Cardiac muscle cell (in vitro differentiated cells and primary cell): ENCODE measurements around the gene MAU2. TPM values are rescaled to one million over a fixed set of nuclear protein-coding genes. Genes with fewer than 3 reads are reported as not detected.

Experiments
- DNase-seq, 2 donors: peaks; one replicate each; pipeline versions ENCODE4 v3.0.0 to v3.0.0-alpha.2; 2010 to 2017; ENCODE audit warnings: low read depth in 1 of 2, low spot score in 1 of 2
- H3K27ac ChIP-seq: fragments of 200-600 bp; sonication (generic); 2 replicates; pipeline ENCODE4 v1.5.1; 2016
- H3K27me3 ChIP-seq: fragments of 200-600 bp; sonication (generic); 2 replicates; pipeline ENCODE4 v1.6.0; 2016; ENCODE audit warnings: control low read depth
- H3K36me3 ChIP-seq: fragments of 200-600 bp; sonication (generic); 2 replicates; pipeline ENCODE4 v1.5.1; 2016; ENCODE audit warnings: control low read depth
- H3K4me1 ChIP-seq: fragments of 200-600 bp; sonication (generic); 2 replicates; pipeline ENCODE4 v1.8.1; 2017; ENCODE audit warnings: low read depth, mild to moderate bottlenecking, mixed run types
- H3K4me3 ChIP-seq: fragments of 200-600 bp; sonication (generic); 2 replicates; pipeline ENCODE4 v1.5.1; 2016; ENCODE audit warnings: mild to moderate bottlenecking
- H3K9me3 ChIP-seq: fragments of 200-600 bp; sonication (generic); 2 replicates; pipeline ENCODE4 v1.5.1; 2017; ENCODE audit warnings: low read depth, mild to moderate bottlenecking, control low read depth
- CTCF ChIP-seq: IDR thresholded peaks from 2 replicates; pipeline ENCODE4 v1.5.1; 2012; ENCODE audit warnings: low read depth, mild to moderate bottlenecking, low read length
- polyA plus RNA-seq: library from polyadenylated mRNA; unstranded; fragments of >200 nt; fragmentation: Nextera tagmentation; extraction: Ambion mirVana; gene quantifications from 2 replicates; pipeline ENCODE4 v1.2.1, GENCODE V29; 2016
- total RNA-seq: library from RNA; depleted of rRNA; stranded (reverse); fragments of >200 nt; gene quantifications from 2 replicates; pipeline ENCODE4 v1.2.3, GENCODE V29; 2016

The MAU2 gene
- total and polyA plus RNA-seq, 2 experiments from 2014 or later: 43.6 to 78.5 TPM

- no peak for DNase-seq
- no peak for TF ChIP-seq CTCF
- no peak overlapping the region for H3K4me3 ChIP-seq
- no peak overlapping the region for H3K27ac ChIP-seq
- H3K36me3 ChIP-seq: peaks cover 45% of the 10 kb centered on the region
- no peaks in the 10 kb centered on the region for H3K27me3 ChIP-seq
- H3K4me1 ChIP-seq: no peaks in the 10 kb centered on the region
- H3K9me3 ChIP-seq: no peaks in the 10 kb centered on the region
Measured at GRCh38 chr19:19352823-19353222, 32.2 kb downstream of the MAU2 start.

GRCh38 chr19:19354007-19354406, 33.4 kb downstream of the MAU2 start:
- DNase-seq: no peak
- H3K36me3 ChIP-seq: peaks cover 39% of the 10 kb centered on the region
- no peak for TF ChIP-seq CTCF

GRCh38 chr19:19354932-19355331, 34.3 kb downstream of the MAU2 start:
- Histone ChIP-seq H3K27me3 (no peaks in the 10 kb centered on the region), H3K27ac (no peak overlapping the region), H3K4me3 (no peak overlapping the region), H3K4me1 (no peaks in the 10 kb centered on the region), H3K9me3 (no peaks in the 10 kb centered on the region), H3K36me3 (peaks cover 35% of the 10 kb centered on the region)
- DNase-seq: no peak
- TF ChIP-seq CTCF: no peak

More at GRCh38 chr19:19354007-19354406, 33.4 kb downstream of the MAU2 start:
- no peaks in the 10 kb centered on the region for H3K4me1 ChIP-seq
- H3K4me3 ChIP-seq: no peak overlapping the region
- H3K27me3 ChIP-seq: no peaks in the 10 kb centered on the region
- no peaks in the 10 kb centered on the region for H3K9me3 ChIP-seq
- no peak overlapping the region for H3K27ac ChIP-seq

- H3K9me3 ChIP-seq: no peaks in the 10 kb centered on the region
- peaks cover 35% of the 10 kb centered on the region for H3K36me3 ChIP-seq
- no peak for DNase-seq
- H3K27ac ChIP-seq: no peak overlapping the region
- no peaks in the 10 kb centered on the region for H3K27me3 ChIP-seq
- no peaks in the 10 kb centered on the region for H3K4me1 ChIP-seq
- H3K4me3 ChIP-seq: no peak overlapping the region
- TF ChIP-seq CTCF: no peak
Measured at GRCh38 chr19:19355606-19356139, 35.0 kb downstream of the MAU2 start.

GRCh38 chr19:19356500-19356899, 35.9 kb downstream of the MAU2 start:
- H3K36me3 ChIP-seq: peaks cover 32% of the 10 kb centered on the region
- H3K27ac ChIP-seq: no peak overlapping the region
- no peak overlapping the region for H3K4me3 ChIP-seq
- TF ChIP-seq CTCF: no peak
- H3K27me3 ChIP-seq: no peaks in the 10 kb centered on the region
- DNase-seq: no peak
- no peaks in the 10 kb centered on the region for H3K4me1 ChIP-seq
- H3K9me3 ChIP-seq: no peaks in the 10 kb centered on the region
